ENCODE measurements around the gene SUN3.
"Not testable (repeated sequence)": the region's sequence is repeated elsewhere in the genome, so short reads cannot be mapped to it uniquely, and the experiment has no call there.

Gene SUN3

DNA sequence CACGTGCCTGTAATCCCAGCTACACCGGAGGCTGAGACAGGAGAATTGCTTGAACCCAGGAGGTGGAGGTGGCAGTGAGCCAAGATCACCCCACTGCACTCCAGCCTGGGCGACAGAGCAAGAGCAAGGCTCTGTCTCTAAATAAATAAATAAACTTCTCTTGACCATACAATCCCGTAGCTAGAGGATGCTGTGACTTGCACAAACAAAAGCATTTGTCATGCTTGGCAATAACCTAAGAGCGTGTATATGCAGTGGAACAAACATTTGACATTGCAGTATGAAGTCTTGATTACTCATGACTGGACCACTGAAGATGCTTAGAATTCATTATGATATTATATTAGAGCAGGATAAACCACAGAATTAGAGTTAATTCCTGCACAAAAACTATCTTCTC is 5.0 kb upstream of the SUN3 start:
- in situ Hi-C loops (cut with MboI; ENCODE audit: low sequenced_read_pairs): no loop called here

DNA sequence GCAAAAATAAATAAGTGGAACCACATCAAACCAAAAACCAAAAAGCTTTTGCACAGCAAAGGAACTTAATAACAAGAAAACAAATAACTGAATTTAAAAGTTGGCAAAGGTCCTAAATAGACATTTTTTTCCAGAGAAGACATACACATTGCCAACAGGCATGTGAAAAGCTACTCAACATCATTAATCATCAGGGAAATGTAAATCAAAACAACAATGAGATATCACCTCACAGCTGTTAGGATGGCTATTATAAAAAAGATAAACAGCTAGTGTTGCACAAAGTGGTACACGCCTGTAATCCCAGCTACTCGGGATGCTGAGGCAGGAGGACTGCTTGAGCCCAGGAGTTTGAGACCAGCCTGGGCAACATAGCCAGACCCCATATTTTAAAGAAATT is 2.2 kb upstream of the SUN3 start:
- in situ Hi-C loops (cut with MboI; ENCODE audit: low sequenced_read_pairs): no loop called here

DNA sequence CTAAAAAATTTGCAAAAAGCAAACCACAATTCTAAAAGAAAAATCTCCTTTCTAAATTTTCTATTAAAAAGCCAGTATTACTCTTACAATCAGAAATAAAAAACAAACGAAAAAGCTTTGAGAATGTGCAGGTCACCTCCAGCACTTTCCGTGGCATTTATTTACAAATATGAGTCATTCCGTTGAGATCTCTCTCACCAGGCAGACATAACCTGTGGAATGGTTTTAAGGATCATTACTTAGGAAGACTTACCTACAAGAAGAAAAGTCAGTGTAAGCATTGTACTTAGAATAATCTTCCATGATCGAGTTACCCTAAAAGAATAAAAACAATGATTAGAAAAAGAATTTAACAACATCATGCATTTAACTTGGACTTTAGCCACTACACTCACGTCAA is 3.3 kb downstream of the SUN3 start:
- in situ Hi-C loops (cut with MboI; ENCODE audit: low sequenced_read_pairs): no loop called here

DNA sequence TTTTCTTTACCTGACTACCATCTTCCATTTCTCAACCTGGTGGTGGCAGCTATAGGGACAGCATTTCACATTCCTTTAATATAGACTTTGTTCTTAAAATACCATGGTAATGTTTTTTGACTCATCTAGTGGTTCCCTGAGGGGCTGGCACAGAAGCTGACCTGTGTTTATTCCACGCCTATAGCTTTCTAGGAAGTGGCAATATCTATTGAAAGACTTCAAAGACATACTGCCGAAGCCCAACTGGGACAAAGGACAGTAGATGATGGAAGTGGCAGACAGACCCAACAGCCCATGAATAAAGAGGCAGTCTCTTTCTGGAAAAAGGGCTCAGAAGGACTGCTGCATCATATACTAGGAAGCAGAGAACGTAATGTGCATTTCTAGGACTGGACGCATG is 11.2 kb downstream of the SUN3 start:
- in situ Hi-C loops (cut with MboI; ENCODE audit: low sequenced_read_pairs): no loop called here

DNA sequence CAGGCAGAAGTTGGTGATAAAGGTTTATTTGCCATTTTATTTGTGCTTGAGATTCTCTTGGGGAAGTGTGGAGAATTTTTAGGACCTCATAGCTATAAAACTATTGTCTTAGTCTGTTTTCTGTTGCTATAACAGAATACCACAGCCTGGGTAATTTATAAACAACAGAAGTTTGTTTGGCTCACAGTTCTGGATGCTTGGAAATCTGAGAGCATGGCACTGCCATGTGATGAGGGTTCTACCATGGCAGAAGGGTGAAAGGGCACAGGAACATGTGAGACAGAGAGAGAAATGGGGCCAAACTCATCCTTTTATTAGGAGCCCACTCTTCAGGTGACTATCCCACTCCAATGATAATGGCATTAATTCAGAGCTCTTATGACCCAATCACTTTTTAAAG is 12.3 kb downstream of the SUN3 start:
- in situ Hi-C loops (cut with MboI; ENCODE audit: low sequenced_read_pairs): no loop called here

DNA sequence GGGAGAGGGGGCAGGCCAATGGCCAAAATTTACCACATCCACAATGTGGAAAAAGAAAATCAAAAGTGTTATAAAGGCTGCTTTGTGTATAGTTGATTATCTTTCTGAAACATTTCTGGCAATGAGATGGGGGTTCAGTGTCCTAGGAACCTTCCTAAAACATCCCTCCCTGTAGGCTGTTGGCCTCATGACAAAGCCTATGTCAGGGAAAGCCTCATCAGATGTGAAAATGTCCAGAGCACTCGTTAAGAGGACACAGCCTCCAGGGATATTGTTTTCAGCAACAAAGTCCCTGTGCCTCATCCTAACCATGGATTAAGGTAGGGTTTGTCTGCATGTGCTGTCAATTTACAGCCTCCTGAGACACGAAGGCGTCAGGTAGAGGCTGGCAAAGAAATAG is 17.0 kb downstream of the SUN3 start:
- in situ Hi-C loops (cut with MboI; ENCODE audit: low sequenced_read_pairs): no loop called here

DNA sequence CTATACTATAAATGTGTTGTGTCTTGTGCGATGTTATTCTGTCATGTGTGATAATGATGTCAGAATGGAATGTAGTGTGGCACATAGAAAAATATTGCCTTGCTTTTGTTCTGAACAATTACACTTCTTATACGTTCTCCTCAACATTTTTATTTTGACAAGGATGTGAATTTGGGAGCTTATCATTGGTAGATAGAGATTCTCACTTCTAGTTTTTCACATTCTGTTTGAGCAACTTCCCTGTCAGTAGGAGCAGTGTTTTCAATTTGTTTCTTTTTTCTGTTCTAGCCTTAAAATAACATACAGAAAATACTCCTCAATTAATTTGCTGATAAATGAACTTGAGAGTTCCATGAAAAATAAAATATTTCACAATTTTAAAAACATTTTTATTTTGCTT is 17.6 kb downstream of the SUN3 start:
- in situ Hi-C loops (cut with MboI; ENCODE audit: low sequenced_read_pairs): no loop called here

DNA sequence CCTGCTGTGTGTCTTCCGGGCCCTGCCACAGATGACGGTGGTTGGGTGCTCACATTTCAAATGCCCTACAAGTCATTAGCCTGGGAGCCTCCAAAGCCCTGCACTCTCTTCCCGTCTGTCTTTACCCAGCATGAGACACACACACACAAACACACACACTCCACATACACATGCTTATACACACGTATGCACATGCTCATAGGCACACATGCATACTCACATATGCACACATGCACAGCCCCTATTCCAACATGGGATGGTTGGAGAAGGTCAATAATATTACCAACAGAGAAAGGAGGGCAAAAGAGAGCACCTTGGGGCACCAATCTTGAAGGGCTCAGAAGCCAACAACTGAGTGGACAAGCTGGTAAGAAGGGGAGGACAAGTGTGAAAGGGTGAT is 19.0 kb downstream of the SUN3 start:
- in situ Hi-C loops (cut with MboI; ENCODE audit: low sequenced_read_pairs): no loop called here

DNA sequence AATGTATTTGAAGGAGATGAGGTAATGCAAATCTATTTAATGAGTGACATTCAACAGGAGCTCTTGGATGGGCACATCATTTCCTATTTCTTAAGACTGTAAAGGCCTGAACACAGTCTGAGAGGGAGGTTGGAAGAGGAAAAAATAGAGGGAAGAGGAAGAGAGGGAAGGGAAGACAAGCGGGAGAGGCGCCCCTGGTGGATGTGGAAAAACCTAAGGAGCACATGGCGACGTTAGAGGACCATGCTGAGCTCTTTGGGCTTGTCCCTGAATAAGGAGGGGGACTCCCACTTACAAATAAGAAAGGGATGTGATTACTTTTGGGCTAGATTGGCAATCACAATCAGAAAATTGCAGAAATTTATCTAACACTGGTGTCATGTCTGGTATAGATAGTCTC is 19.6 kb downstream of the SUN3 start:
- in situ Hi-C loops (cut with MboI; ENCODE audit: low sequenced_read_pairs): no loop called here

DNA sequence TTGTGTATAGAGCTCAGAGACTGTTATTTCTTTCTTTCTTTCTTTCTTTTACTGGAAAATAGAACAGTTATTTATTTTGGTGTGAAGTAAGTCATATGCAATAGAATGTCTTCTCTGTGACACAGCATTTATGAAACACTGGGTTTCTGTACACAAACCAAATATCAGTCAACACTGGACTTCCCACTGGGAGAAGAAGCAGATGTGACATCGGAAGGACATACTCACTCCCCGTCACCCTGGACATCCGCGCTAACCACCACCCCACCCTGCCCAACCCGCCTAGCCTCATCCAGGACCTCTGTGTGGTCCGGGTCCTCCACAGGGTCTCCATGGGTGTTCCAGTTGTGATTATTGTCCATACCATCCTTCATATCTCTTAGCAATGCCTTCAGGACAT is 22.0 kb downstream of the SUN3 start:
- in situ Hi-C loops (cut with MboI; ENCODE audit: low sequenced_read_pairs): no loop called here

DNA sequence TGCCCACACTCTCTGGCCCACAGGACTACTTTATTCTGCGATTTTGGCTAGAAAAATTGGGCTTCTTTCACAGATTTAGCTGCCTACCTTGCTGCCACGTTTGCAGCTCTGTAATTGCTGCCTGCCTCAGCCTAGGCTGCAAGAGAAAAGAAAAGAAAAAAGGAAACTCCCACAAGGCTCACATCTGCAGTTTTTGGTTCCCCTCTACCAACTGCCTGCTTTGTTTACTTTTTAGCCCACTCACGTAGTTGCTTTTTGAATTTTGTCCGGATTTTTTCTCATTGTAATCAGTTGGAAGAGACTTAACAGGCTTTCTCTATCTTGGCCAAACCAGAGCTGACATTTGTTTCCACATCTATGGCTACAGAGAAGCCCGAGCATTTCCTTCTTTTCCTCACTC is 24.3 kb downstream of the SUN3 start:
- in situ Hi-C loops (cut with MboI; ENCODE audit: low sequenced_read_pairs): no loop called here

DNA sequence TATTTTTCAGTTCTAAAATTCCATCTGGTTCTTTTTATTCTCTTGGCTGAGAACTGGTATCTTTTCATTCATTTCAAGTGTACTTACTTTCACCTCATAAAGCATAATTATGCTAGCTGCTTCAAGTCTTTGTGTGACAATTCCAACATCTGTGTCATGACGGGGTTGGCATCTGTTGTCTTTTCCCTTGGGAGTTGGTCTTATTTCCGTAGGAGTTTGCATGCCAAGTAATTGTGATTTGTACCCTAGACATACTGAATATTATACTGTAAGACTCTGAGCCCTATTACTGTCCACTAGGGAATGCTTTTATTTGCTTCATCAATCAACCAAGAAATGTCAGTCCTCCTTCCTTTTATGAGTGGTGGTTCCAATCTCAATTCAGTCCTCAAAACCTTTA is 24.9 kb downstream of the SUN3 start:
- in situ Hi-C loops (cut with MboI; ENCODE audit: low sequenced_read_pairs): no loop called here

DNA sequence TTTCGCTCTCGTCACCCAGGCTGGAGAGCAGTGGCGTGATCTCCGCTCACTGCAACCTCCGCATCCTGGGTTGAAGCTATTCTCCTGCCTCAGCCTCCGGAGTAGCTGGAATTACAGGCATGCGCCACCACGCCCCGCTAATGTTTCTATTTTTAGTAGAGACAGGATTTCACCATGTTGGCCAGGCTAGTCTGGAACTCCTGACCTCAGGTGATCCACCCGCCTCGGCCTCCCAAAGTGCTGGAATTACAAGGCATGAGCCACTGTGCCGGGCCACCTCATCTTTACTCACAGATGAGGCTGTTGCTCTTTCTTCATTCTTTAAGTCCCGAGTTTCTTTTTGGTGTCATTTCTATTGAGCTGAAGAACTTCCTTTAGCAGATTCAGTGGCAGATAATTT is 28.7 kb downstream of the SUN3 start:
- in situ Hi-C loops (cut with MboI; ENCODE audit: low sequenced_read_pairs): not testable (repeated sequence)

DNA sequence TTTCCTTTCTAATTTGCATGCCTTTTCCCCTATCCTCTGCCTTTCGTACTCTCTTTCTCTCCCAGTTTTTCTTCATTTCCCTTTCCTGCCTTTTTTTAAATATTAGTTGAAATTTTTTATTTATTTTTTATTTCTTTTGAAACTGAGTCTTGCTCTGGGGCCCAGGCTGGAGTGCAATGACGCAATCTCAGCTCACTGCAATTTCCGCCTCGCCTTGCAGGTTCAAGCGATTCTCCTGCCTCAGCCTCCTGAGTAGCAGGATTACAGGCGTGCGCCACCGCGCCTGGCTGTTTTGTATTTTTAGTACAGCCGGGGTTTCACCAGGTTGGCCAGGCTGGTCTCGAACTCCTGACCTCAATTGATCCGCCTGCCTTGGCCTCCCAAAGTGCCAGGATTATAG is 29.5 kb downstream of the SUN3 start:
- in situ Hi-C loops (cut with MboI; ENCODE audit: low sequenced_read_pairs): no loop called here

DNA sequence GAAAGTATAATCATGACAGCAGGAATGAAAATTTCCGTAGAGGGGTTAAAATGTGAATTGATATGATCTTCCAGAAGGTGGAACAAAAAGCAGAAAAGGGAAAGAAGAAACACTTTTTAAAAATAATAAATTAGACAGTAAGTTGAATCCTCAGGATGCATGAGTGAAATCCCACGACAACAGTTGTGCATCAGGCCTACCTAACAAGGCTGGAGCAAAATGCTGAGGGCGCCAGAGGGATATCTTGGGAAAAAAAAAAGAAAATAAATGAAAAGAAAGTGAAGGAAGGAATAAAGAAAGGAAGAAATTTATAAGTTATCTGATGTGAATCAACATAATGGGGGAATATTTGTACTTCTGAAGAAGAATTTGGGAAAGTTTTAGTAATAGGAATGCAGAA is 36.5 kb downstream of the SUN3 start:
- in situ Hi-C loops (cut with MboI; ENCODE audit: low sequenced_read_pairs): no loop called here

DNA sequence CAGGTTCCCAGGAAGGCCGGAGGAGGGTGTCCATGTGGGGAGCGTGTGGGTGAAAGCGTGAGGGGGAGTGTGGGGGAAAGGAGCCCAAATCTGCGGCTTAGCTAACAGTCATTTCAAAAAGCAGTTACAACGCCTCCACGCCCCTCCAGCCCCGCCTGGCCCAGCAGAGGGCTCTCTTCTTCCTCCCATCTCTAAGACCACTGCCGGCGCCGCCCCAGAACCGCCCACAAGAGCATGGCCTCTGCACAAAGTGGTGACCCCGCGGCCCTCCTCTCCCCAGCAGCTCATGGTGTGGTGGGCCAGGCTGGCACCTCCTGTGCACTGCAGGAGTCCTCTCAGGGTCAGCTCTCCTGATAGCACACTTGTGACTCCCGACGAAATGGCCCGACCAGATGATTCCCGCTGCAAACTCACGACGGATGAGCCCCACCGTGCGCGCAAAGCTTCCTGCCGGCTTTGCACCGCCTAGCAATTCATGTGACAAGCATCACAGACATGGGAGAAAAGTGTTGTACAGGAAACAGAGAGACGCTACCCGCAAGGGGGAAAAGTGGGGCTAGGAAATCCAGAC is 37.1 kb downstream of the SUN3 start:
- in situ Hi-C loops (cut with MboI; ENCODE audit: low sequenced_read_pairs): no loop called here

DNA sequence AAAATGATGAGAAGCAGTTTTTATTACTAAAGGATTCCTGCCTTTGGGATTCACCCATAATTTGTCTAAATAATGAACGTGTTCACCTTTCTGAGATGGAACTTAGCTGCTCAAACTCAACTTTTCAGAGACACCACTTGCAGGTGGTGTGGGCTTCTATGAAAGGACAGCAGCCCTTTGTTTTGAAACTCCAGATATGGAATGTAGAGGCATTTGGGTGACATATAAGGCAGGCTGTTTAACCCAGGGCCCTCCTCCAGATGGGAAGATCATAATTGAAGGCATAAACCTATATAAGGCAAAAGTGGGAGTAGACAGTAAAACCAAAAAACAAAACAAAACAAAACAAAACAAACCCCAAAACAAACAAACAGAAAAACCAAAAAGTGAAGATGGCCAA is 37.6 kb downstream of the SUN3 start:
- in situ Hi-C loops (cut with MboI; ENCODE audit: low sequenced_read_pairs): no loop called here

DNA sequence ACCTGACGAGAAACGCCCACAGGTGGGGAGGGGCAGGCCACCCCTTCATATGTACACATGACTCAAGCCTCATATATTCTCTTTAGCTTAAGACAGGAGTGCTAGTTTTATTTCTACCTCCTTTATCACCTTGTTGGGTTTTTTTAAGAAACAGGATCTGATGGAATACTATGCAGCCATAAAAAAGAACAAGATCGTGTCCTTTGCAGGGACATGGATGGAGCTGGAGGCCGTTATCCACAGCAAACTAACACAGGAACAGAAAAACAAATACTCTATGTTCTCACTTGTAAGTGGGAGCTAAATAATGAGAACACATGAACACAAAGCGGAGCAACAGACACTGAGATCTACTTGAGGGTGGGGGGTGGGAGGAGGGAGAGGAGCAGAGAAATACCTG is 38.3 kb downstream of the SUN3 start:
- in situ Hi-C loops (cut with MboI; ENCODE audit: low sequenced_read_pairs): no loop called here

DNA sequence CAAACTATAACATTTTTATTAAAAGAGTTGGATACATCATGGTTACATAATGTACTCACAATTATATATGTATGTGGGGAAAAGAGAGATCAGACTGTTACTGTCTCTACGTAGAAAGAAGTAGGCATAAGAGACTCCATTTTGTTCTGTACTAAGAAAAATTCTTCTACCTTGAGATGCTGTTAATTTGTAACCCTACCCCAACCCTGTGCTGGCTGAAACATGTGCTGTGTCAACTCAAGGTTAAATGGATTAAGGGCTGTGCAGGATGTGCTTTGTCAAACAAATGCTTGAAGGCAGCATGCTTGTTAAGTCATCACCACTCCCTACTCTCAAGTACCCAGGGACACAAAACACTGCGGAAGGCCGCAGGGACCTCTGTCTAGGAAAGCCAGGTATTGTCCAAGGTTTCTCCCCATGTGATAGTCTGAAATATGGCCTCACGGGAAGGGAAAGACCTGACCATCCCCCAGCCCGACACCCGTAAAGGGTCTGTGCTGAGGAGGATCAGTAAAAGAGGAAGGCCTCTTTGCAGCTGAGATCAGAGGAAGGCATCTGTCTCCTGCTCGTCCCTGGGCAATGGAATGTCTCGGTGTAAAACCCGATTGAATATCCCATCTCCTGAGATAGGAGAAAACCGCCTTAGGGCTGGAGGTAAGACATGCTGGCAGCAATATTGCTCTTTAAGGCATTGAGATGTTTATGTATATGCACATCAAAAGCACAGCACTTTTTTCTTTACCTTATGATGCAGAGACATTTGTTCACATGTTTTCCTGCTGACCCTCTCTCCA is 39.1 kb downstream of the SUN3 start:
- in situ Hi-C loops (cut with MboI; ENCODE audit: low sequenced_read_pairs): loop anchor here (10.0 kb wide), 1 partner anchor 105 kb away; no protein-coding TSS in a partner anchor

DNA sequence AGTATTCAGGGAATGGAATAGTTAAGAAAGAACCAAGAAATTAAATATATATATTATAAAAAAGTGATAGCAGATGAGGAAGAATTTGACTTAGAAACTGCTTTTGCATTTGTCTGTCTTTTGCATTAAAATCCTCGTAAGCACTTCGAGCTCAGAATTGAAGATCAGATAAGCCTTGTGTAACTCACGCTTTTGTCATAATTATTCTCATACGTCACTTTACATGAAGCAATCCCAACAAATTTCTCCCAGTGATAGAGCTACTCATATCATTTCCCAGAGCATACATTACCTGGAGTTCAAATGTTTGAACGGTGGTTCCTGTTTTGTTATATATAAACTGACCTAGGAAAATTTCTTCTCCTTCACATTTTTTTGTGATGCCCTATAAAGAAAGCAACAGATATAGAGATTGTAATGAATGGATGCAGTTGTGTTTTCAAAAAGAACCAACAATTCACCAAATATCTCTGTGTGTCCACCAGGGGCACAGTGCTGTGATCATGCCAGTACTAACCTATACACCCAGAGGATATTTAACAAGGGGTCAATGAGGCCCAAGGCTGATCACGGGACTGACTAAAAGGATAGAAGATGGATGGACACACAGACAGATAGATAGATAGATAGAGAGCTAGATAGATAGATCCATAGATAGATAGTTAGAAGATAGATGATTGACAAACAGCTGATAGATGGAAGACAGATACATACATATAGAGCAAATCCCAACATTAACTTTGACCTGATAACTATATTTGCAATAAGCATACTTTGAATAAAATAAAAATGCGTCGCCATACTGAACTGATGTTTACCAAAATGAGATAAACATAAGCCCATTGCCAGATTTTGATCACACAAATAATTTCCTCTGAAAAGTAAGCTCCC is 40.2 kb downstream of the SUN3 start:
- in situ Hi-C loops (cut with MboI; ENCODE audit: low sequenced_read_pairs): loop anchor here (10.0 kb wide), 1 partner anchor 106 kb away; no protein-coding TSS in a partner anchor

DNA sequence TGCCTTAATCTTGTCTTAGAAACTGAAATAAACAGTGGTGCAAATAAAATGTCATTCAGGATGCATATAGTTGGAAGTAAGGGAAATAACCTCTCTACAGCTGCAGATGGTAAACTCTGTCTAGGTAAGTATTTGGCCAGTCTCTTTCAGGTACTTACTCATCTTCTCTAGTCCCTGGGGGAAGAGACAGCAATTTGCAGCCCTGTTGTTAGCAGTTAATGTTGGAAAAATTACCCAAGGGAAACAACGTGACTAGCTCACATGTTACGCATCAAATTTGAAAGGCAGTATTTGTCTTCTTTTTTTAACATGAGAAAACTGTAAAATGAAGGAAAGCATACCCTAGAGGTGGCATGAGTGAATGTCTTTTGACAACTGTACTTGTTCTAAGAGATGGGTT is 46.3 kb downstream of the SUN3 start:
- in situ Hi-C loops (cut with MboI; ENCODE audit: low sequenced_read_pairs): loop anchor here (10.0 kb wide), 1 partner anchor 112 kb away; no protein-coding TSS in a partner anchor

DNA sequence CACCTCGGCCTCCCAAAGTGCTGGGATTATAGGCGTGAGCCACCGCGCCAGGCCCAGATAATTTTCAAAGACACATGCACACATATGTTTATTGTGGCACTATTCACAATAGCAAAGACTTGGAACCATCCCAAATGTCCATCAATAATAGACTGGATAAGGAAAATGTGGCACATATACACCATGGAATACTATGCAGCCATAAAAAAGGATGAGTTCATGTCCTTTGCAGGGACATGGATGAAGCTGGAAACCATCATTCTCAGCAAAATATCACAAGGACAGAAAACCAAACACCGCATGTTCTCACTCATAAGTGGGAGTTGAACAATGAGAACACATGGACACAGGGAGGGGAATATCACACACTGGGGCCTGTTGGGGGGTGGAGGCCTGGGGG is 48.3 kb downstream of the SUN3 start:
- in situ Hi-C loops (cut with MboI; ENCODE audit: low sequenced_read_pairs): loop anchor here (10.0 kb wide), 1 partner anchor 114 kb away; no protein-coding TSS in a partner anchor
